Endothelial cell of umbilical vein (primary cell): ENCODE data around the gene SLC10A7. TPM values are rescaled to one million over a fixed set of nuclear protein-coding genes. Genes with fewer than 3 reads are reported as not detected.

Source experiments
- BruUV-seq: library from RNA; stranded (reverse); fragments of 400-500 nt; replicated peaks from 2 replicates; lab custom pipeline; 2021; lab: Mats Ljungman, UMichigan
- CTCF ChIA-PET: fragments of 300-600, 350-600 bp; sonication (Branson Sonifier 250); formaldehyde crosslinking; loops from one replicate; lab custom pipeline; 2021; ENCODE audit warnings: antibody characterized with exemption, inconsistent platforms; lab: Charles Lee
- POLR2A ChIA-PET: fragments of 300-600, 350-600 bp; sonication (Branson Sonifier 250); formaldehyde crosslinking; loops from one replicate; lab custom pipeline; 2021; ENCODE audit warnings: antibody characterized with exemption, inconsistent platforms; lab: Charles Lee
- DNase-seq: peaks from one replicate; pipeline ENCODE4 v3.0.0-alpha.2; 2011; ENCODE audit warnings: low read depth, low spot score
- FAIRE-seq: peaks from 2 replicates; lab custom pipeline; 2011; peaks lifted over from hg19 to GRCh38; lab: Jason Lieb, UNC
- H2AFZ ChIP-seq: 2 replicates; pipeline ENCODE4 v1.6.0; 2012; ENCODE audit warnings: low read depth, low read length, control low read depth, inconsistent platforms
- H3K27ac ChIP-seq: 2 replicates; pipeline ENCODE4 v1.5.1; 2011; ENCODE audit warnings: low read depth, mild to moderate bottlenecking, control low read depth, low read length, moderate library complexity; ENCODE audit not compliant: insufficient read depth
- H3K27me3 ChIP-seq, 2 experiments: 2 replicates each; pipeline versions ENCODE4 v1.6.0 to v1.6.1; 2011; ENCODE audit warnings: low read length in 2 of 2, mixed read lengths in 1 of 2; ENCODE audit not compliant: control insufficient read depth in 2 of 2, insufficient read depth in 2 of 2
- H3K36me3 ChIP-seq, 2 experiments: 2 replicates in 1 of 2; 3 replicates in 1 of 2; pipeline ENCODE4 v1.5.1; 2011; ENCODE audit warnings: low read length in 2 of 2, mild to moderate bottlenecking in 1 of 2, moderate library complexity in 1 of 2; ENCODE audit not compliant: control insufficient read depth in 2 of 2, insufficient read depth in 2 of 2; ENCODE audit errors: extremely low read depth in 1 of 2
- H3K4me1 ChIP-seq: 3 replicates; pipeline ENCODE4 v1.5.1; 2011; ENCODE audit warnings: mild to moderate bottlenecking, low read length; ENCODE audit not compliant: control insufficient read depth, insufficient read depth; ENCODE audit errors: extremely low read depth
- H3K4me2 ChIP-seq: 2 replicates; pipeline ENCODE4 v1.6.1; 2011; ENCODE audit warnings: low read length, control low read depth, mixed read lengths; ENCODE audit not compliant: insufficient read depth
- H3K4me3 ChIP-seq, 3 experiments: fragments of 200-600 bp in 1 of 3; sonication (generic), shearing (Covaris generic) in 1 of 3; replicated peaks in 1 of 3; 2 replicates each; pipeline ENCODE4 v1.5.1; 2011 to 2016; ENCODE audit warnings: control low read depth in 3 of 3, low read length in 3 of 3, mild to moderate bottlenecking in 2 of 3, inconsistent platforms in 1 of 3, low read depth in 1 of 3, moderate library complexity in 1 of 3; ENCODE audit not compliant: insufficient read depth in 1 of 3
- H3K79me2 ChIP-seq: 2 replicates; pipeline ENCODE4 v1.6.0; 2012; ENCODE audit warnings: low read length, inconsistent platforms; ENCODE audit not compliant: control insufficient read depth, insufficient read depth
- H3K9ac ChIP-seq: replicated peaks from 2 replicates; pipeline ENCODE3; 2011; ENCODE audit warnings: low read length, control low read depth; ENCODE audit not compliant: insufficient read depth; ENCODE audit errors: extremely low read depth
- H3K9me1 ChIP-seq: replicated peaks from 3 replicates; pipeline ENCODE4 v1.6.0; 2011; ENCODE audit warnings: mild to moderate bottlenecking, low read length; ENCODE audit not compliant: control insufficient read depth, insufficient read depth; ENCODE audit errors: extremely low read depth
- H3K9me3 ChIP-seq: replicated peaks from 2 replicates; pipeline ENCODE4 v1.5.1; 2012; ENCODE audit warnings: low read length, inconsistent platforms; ENCODE audit not compliant: control insufficient read depth, insufficient read depth
- H4K20me1 ChIP-seq: replicated peaks from 2 replicates; pipeline ENCODE3; 2011; ENCODE audit warnings: mild to moderate bottlenecking, low read length; ENCODE audit not compliant: control insufficient read depth, insufficient read depth; ENCODE audit errors: extremely low read depth
- EZH2 ChIP-seq: IDR thresholded peaks from 2 replicates; pipeline ENCODE4 v1.6.1; 2012; ENCODE audit warnings: borderline replicate concordance, low read depth, mild to moderate bottlenecking, moderate library complexity, low read length, inconsistent platforms; ENCODE audit not compliant: severe bottlenecking
- FOS ChIP-seq: IDR thresholded peaks from 2 replicates; pipeline ENCODE4 v1.6.1; 2011; ENCODE audit warnings: mild to moderate bottlenecking, low read length, moderate library complexity, borderline replicate concordance; ENCODE audit not compliant: insufficient read depth
- JUN ChIP-seq: IDR thresholded peaks from 2 replicates; pipeline ENCODE4 v1.6.1; 2011; ENCODE audit warnings: borderline replicate concordance, low read depth; ENCODE audit not compliant: insufficient read length, insufficient read depth
- POLR2A ChIP-seq: IDR thresholded peaks from 2 replicates; pipeline ENCODE4 v1.6.1; 2012; ENCODE audit warnings: low read depth, mild to moderate bottlenecking, control low read depth, low read length
- POLR2AphosphoS5 ChIP-seq: IDR thresholded peaks from 2 replicates; pipeline ENCODE4 v1.6.1; 2012; ENCODE audit warnings: low read depth, mild to moderate bottlenecking, control low read depth, low read length, moderate library complexity; ENCODE audit not compliant: insufficient read depth
- dilution Hi-C: fragments of 300-500 bp; cut with MboI; formaldehyde crosslinking; loops from one replicate; pipeline ENCODE4 v1.15.0; 2019; ENCODE audit warnings: low sequenced_read_pairs; ENCODE audit not compliant: extremely low pct_ligation_motif_present
- intact Hi-C: fragments of 100-400 bp; cut with micrococcal nuclease; formaldehyde crosslinking; loops from one replicate; pipeline ENCODE4 v1.10.0; 2022
- polyA plus RNA-seq, 4 experiments: library from polyadenylated mRNA; depleted of rRNA in 3 of 4; stranded (reverse) in 3 of 4; unstranded in 1 of 4; fragments of >200 nt; gene quantifications; 2 replicates each; pipeline versions ENCODE4 v1.2.1 to v1.2.3, GENCODE V29; 2011 to 2012; ENCODE audit warnings: missing spikeins in 1 of 4
- total RNA-seq: library from RNA; stranded (reverse); gene quantifications from 2 replicates; pipeline ENCODE4 v1.2.3, GENCODE V29; 2021
- TF ChIP-seq, protein P1 (sequence below): IDR thresholded peaks from 2 replicates; pipeline ENCODE4 v1.6.1; 2011; ENCODE audit not compliant: insufficient read depth, insufficient read length
- TF ChIP-seq, protein P2 (sequence below), 2 donors: IDR thresholded peaks; 1 replicate in 1 of 2; 2 replicates in 1 of 2; pipeline ENCODE4 v1.5.1; 2011; ENCODE audit warnings: low read length in 2 of 2, mild to moderate bottlenecking in 2 of 2, moderate library complexity in 2 of 2, control low read depth in 1 of 2, inconsistent platforms in 1 of 2, low read depth in 1 of 2; ENCODE audit not compliant: insufficient read depth in 1 of 2; ENCODE audit errors: extremely low read depth in 1 of 2

SLC10A7 gene
- total and polyA plus RNA-seq, 2 donors (not counting 3 experiments of a cell fraction or from before 2014, with no cell fraction given): 13.6 to 20.4 TPM

DNA sequence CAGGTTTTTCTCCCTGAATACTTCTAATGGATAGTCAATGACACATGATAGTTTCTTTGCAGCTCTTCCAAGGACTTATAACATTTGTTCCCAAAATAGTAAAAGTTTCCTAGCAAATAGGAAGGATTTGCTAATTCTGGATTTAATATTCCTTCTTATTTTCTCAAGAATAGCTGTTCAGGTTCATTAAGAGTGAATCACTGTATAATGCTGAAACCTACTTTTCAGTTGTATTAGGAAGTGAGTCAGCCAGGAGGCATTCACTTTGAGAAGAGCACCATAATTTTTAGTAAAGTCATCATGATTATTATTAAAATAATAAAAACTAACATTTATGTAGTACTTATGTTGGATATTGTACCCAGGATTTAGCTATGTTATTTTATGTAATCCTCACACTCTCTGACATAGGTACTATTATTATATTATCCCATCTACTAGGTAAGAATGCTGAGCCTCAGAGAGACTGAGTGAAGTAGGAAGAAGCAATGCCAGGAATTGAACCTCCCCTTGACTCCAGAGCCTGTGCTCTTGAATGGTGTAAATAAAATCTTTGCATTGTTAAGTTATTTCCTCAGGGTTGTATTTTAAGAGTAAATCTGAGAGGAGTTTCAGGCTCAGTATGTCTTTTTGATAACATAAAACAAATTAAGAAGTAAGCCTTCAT lies 192.6 kb downstream of the SLC10A7 start:
- Histone ChIP-seq H3K9me1 (no peaks in the 10 kb centered on the region), H3K36me3 (no peaks in the 10 kb centered on the region), H3K4me3 (peak overlapping the region in 1 of 3 experiments; percentile 22), H4K20me1 (no peaks in the 10 kb centered on the region), H3K9me3 (no peaks in the 10 kb centered on the region), H3K27me3 (no peaks in the 10 kb centered on the region), H3K4me1 (peaks cover 30% of the 10 kb centered on the region), H2AFZ (no peak overlapping the region), H3K4me2 (peak overlapping the region; percentile 68), H3K9ac (peak overlapping the region; percentile 68), H3K79me2 (no peaks in the 10 kb centered on the region), H3K27ac (peak overlapping the region; percentile 98)
- no TSS peak for BruUV-seq
- intact Hi-C loops: loop anchor here (1.0 kb wide), 1 partner anchor 87 kb away; no protein-coding TSS in a partner anchor
- dilution Hi-C loops: no loop called here
- TF ChIP-seq POLR2A (no peak), POLR2AphosphoS5 (no peak), JUN (peak; percentile 87), FOS (peak; percentile 84), EZH2 (no peak)
- TF ChIP-seq, protein P1, sequence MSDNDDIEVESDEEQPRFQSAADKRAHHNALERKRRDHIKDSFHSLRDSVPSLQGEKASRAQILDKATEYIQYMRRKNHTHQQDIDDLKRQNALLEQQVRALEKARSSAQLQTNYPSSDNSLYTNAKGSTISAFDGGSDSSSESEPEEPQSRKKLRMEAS: no peak
- TF ChIP-seq, protein P2, sequence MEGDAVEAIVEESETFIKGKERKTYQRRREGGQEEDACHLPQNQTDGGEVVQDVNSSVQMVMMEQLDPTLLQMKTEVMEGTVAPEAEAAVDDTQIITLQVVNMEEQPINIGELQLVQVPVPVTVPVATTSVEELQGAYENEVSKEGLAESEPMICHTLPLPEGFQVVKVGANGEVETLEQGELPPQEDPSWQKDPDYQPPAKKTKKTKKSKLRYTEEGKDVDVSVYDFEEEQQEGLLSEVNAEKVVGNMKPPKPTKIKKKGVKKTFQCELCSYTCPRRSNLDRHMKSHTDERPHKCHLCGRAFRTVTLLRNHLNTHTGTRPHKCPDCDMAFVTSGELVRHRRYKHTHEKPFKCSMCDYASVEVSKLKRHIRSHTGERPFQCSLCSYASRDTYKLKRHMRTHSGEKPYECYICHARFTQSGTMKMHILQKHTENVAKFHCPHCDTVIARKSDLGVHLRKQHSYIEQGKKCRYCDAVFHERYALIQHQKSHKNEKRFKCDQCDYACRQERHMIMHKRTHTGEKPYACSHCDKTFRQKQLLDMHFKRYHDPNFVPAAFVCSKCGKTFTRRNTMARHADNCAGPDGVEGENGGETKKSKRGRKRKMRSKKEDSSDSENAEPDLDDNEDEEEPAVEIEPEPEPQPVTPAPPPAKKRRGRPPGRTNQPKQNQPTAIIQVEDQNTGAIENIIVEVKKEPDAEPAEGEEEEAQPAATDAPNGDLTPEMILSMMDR (IDR thresholded peaks at IDR 0.05; ENCODE audit: extremely low read depth in 1 of 2, insufficient read depth in 1 of 2, low read depth in 1 of 2, low read length in 2 of 2): no peak
- ChIA-PET CTCF (interaction anchor here (0.9 to 1.9 kb wide), 8 partner anchors 9 to 768 kb away, joined by 3 to 8 read pairs (median 5); no protein-coding TSS in a partner anchor), POLR2A (no interaction called here)
- DNase-seq (peak; percentile 82), FAIRE-seq (peak; percentile 83)
